HG02884 (cell line): ENCODE measurements around the gene SYNGR3.

Experiments
- ATAC-seq: cut with Tn5 transposase; IDR thresholded peaks from one replicate; pipeline ENCODE4 v1.9.1; 2021; ENCODE audit warnings: mild to moderate bottlenecking, moderate library complexity; ENCODE audit not compliant: unreplicated experiment

Gene SYNGR3

DNA sequence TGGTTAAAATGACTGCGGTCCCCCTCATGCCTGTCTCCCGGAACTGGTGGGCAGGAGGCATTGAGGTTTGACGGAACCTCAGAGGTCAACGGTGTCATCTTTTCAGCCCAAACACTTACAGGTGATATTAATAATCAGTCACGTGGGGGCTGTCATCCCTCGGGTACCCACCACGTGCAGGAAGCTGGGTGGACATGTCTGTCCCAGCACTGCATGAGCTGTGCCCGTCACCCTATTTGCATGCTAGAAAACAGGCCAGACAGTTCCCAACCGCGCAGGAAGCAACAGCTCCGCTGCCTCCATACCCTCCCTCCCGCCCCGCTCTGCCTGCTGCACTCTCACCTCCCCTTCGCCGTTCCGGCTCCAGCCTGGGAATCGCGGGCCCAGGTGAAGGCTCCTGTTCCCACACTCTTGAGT is 1.4 kb downstream of the SYNGR3 start:
- ATAC-seq = no peak

DNA sequence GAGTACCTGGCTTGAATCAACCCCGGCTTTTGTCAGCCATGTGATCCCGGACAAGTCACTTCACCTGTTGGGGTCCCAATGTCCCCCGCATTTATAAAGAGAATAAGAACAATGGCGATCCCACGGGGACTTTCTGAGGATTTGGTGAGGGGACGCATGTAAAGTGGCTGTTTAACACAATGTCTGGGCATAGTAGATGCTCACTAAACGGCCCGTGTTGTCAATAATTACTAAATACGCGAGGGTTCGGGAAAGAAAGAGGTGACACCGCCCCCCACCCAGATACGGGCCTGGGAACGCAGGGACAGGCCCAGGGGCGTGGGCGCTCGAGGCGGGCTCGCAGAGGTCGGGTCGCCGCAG is 1.8 kb downstream of the SYNGR3 start:
- peak; percentile 11 for ATAC-seq

DNA sequence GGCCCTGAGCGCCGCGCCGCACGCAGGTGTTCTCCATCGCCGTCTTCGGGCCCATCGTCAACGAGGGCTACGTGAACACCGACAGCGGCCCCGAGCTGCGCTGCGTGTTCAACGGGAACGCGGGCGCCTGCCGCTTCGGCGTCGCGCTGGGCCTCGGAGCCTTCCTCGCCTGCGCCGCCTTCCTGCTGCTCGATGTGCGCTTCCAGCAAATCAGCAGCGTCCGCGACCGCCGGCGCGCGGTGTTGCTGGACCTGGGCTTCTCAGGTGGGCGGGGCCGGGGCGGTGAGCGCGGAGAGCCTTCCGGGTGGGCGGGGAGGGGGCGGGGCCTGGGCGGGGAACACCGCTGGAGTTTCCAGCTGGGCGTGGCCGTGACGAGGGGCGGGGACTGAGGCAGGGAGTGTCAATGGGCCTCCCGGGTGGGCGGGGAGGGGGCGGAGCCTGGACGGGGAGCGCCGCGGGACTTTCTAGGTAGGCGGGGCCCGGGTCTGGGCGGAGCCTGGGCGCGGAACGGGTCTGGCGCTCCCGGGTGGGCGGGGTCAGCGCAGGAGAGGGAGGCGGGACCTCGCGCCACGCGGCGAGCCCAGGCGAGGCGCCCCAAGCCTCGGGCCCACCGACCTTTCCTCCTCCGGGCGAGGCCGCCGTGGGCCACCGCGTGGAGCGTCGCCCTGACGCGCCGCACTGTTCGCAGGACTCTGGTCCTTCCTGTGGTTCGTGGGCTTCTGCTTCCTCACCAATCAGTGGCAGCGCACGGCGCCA is 2.4 kb downstream of the SYNGR3 start:
- ATAC-seq = peak; percentile 41

DNA sequence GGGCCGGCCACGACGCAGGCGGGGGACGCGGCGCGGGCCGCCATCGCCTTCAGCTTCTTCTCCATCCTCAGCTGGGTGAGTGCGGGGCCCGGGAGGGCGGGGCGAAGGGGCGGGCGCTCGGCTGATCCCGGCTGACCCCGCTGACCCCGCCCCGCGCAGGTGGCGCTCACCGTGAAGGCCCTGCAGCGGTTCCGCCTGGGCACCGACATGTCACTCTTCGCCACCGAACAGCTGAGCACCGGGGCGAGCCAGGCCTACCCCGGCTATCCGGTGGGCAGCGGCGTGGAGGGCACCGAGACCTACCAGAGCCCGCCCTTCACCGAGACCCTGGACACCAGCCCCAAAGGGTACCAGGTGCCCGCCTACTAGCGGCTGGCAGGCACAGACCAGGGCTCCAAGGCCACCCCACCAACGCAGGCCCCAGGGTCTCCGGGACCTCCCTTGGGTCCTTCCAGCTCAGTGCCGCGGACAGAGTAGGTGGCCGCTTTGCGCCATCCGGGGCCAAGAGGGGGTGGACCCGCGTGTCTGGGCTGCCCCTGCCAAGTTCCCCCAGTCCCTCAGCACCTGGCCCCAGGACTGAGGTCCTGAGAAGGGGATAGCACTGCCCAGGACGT is 3.0 kb downstream of the SYNGR3 start:
- no peak for ATAC-seq

DNA sequence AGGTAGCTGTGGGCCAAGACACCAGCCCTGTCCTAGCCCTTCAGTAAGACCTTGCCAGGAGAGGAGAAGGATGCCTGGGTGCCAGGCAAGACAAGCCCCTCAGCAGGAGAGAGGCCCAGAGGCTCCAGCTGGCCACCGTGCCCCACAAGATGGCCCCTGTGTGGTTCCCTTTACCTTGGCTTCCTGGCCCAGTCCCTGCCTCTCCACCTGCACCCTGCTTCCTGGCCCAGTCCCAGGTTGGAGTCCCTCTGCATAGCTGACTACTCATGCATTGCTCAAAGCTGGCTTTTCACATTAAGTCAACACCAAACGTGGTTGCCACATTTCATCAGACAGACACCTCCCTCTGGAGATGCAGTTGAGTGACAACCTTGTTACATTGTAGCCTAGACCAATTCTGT is 4.0 kb downstream of the SYNGR3 start:
- no peak for ATAC-seq

DNA sequence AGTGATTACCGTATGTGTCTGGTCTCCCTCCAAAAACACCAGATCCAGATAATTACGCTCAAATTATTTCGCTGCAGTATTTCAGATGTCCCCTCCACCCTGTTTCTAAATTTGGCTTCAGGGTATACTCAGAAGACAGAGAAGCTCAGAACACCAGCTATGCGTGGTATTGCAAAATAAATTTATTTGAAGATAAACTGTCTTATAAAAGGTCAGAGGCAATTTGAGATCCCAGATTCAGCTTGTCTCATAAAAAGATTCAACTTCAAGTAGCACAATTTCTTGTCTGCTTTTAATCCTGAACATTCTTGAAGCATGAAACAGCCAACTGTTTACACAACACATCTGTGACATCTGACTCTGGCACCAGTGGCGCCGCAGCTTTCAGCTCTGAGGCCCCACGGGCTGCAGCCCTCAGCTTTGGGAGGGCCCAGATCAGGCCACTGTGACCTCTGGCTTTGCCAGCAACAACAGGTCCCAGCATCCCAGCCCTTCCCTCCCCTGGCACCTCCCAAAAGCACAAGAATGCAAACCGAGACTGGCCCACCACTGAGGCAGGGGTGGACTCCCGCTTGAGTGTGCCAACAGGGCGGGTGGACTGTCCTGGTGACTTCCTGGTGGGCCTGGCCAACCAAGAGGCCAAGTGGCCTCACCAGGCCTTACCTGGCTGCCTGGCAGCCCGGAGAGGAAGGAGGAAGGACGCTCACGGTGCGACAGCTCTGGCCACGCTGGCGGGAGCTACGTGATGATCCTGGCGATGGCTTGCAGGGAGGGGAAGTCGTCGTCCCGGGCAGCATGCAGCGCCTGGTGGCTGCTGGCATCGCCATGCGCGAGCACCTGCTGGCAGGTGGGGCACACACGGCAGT is 8.0 kb downstream of the SYNGR3 start:
- ATAC-seq = no peak

DNA sequence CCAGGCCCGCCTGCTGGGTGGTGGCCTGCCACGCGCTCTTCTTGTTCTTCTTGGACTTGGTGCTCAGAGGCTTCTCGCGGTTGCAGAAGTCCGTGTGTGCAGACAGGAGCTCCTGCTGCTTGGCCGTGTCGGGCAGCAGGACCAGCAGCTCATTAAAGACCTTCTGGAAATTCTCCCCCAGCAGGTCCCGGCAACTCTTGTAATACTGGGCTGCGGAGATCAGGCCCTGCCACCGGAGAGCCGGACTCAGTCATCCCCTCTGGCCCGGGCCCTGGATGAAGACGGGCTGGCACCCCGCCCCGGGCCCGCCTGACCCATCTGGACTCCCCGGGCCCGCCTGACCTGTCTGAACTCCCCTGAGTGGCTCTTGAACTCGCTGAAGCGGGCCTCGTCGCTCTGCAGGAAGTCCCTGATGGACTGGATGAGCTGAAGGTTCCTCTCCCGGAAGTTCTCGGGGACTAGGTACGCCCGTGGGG is 8.6 kb downstream of the SYNGR3 start:
- no peak for ATAC-seq

DNA sequence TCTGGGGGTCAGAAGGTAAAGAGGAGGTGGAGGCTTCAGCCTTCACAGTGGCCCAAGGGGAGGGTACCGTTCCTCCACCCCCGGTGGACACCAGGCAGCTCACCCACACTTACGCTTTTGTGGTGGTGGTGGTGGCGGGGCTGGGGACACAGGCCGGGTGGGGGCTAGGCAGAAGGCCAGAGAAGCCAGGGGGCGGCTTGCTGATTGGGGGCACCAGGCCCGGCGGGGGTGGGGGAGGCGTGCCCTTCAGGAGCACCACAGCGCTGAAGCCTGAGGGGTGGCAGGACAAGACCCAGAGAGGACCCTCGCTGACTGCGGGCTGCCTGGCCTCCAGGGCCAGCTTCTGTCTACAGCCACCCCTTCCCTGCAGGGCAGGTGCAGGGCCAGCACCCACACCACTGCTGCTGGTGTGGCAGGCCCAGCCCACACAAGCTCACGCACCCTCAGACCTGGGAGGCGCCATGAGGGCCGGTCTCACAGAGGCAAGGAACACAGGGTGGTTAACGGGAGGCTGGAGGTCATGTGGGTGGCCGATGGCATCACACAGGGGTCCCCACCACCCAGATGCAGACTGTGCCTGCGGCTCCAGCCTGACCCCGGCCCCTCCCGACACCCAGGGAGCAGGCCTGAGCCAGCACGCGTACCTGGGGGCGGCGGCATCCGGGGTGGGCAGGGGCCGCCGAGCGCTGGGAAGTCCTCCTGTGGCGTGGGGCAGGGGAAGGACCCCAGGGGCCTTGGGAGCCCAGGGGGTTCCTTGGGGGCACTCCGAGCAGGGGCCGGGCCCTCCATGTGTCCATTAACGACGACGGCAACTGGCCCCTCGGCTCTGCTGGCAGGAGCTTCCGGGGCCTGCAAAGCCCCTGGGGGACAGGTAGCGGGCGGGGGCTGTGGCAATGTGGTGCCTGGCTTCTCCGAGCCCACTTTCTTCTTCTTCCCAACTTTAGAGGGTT is 9.4 kb downstream of the SYNGR3 start:
- ATAC-seq = no peak

DNA sequence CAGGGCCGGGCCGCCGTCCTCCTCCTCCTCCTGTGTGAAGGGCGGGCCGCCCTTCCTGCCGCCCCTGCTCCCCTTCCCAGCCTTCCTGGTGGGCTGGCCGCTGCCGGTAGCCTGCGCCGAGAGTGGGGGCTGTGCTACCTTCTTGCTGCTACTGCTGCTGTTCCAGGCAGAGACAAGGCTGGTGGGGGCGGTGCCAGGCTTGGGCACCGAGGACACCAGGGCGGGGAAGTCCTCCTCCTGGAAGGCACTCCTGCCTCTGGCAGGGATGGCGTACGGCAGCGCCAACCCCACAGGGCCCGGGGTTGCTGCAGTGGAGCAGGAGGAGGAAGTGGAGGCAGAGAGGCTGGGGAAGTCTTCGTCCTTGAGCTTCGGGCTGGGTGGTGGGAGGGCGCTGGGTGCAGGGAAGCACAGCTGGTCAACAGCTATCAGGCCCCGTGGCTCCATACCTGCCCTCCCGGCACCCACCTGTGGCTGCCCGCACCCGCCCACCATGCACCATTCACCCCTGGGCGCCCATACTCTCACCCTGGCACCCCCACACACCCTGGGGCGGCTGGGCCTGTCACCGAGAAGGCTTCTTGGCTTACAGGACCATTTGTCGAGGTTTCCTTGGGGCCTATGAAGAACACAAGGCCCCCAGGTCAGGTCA is 10.2 kb downstream of the SYNGR3 start:
- no peak for ATAC-seq

DNA sequence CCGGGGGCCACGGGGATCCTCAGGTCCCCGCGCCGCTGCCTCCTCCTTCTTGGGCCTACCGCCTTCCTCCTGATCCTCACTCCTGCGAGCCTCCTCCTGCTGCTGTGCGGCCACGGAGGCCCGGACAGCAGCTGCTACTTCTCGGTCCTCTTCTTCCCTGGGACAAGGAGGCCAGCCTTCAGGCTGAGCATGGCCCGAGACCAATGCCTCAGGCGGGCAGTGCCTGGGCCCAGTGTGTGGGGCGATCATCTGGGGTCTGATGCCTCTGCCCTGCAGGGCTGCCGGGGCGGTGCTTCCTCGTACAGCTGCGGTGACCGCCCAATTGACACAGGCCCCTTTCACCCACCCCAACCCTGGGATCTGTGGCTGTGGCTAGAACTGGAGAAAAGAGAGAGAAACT is 11.3 kb downstream of the SYNGR3 start:
- no peak for ATAC-seq

DNA sequence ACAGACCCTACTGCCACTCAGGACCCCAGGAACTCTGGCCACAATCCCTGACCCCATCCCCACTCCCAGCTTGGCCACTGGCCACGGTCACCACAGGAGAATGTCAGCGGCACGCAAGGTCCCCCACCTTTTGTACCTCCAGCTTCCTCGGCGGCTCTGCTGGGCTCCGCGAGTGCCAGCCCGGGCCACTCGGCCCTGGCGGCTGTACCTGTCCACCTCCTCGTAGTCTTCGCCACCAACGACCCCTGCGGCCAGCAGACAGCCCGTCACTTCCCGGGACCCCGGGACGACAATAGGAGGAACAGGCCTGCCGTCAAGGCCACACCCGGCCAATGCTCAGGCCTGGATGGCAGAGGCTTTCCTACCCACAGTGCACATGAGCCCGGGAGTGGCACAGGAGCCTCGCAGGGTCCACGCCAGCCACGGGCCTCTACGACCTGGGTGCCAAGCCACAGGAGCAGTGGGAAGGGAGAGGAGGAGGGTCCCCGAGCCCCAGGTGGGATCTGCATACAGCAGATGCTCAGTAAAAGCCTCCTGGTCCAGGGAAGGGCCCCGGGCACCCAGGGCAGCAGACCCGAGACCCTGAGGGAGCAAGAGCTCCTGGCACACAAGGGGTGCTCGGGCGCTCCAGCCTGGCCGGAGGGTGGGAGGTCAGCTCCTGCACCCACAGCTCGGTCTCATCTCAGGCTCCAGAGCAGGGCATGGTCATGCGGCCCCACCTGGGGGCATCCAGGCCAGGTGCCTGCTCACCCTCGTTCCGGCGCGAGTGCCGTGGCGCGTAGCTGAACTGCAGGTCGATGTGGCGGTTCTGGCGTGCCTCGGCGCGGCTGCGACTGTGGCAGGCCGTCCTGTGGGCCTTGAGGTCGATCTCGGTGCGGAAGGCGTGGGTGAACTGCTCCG is 11.9 kb downstream of the SYNGR3 start:
- no peak for ATAC-seq

DNA sequence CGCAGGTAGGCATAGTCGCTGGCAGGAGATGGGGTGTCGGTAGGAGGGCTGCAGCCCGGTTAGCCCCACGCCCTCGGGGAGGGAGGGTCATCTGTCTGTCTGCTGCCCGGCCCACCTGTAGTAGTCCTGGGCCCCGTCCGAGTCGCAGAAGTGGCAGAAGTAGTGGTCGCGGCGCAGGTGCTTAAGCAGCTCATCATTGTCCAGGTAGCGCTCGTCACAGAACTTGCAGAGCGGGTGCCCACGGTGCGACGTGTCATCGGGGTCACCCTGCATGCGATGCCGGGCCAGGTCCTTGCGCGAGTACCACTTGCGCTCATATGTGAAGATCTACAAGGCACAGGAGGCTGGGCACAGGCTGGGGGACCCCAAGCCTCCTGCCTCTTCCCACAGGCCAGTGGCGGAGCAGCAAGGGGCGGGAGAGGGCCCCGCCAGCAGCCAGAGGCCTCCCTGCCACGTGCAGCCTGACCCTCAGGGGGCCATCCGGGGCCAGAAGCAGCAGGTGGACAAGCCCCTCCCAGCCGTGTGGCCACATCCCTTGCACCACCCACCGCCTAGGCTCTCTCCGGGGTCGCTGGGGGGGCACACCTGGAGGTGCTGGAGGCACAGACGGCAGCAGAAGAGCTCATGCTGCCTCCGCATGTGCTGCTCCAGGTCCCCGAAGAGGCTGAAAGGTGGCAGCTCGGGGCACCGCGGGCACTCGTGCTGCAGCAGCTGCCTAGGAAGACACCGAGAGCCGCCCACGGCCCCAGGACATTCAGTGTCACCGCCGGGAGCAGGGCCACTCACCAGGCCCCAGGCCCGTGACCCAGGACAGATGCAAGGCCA is 12.8 kb downstream of the SYNGR3 start:
- no peak for ATAC-seq

DNA sequence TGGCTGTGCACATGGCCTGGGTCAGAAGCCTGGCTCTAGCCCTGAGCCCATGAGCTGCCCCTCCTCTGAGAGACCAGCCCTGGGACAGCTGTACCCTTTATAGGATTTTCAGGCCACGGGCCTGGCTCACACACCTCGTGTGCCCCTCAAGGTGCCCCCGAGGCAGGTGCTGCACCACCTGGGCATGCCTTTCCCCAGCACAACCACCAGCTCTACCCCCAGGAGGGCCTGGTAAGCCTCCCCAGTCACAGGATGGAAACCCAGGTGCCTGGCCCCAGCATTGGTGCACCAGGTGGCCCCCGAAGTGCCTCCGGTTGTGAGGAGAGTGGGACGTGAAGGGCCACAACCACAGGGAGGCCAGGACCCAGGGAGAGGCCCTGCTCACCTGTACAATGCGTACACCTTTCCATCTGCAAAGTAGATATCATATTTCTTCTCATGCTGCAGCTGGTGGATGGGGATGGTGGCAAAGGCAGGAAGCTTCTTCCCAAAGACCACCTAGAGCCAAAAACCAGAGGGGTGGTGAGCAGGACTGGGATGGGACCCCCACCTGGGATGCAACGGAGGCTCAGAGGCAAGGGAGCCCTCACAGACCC is 13.6 kb downstream of the SYNGR3 start:
- no peak for ATAC-seq

DNA sequence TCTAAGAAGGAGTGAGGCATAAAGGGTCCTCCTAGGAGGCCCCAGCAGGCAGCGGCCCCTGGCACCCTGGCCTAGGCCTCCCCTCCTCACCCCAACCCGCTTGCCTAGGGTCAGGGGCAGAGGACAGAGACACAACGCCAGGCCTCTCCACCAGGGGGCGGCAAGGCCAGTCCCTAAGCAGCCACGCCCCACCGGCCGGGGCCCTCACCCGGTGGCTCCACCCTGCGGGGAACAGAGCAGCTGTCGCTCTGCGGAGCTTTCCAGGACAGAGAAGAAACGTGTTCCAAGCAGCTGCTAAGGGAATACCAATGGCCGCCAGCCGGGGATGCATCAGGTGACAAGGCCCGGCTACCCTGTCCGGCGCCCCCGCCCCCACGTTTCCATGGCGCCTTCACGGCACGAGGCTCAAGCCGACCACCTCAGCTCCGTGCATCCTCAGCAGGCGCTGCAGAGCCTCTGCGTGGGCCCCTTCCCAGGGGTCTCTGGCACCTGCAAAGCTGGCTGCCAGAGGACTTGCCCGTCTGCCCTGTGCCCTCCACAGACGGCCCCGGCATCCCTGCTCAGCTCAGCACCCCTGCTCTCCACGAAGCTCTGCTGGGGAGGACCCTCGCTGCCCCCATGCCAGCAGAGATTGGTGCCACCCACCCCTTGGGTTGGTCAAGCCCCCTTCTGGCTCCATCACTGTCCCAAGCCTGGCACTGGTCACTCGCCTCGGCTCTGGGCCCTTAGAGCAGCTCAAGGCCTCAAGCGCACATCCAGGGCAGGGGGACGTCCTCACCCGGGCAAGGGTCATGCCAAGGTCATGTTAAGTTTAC is 14.3 kb downstream of the SYNGR3 start:
- ATAC-seq = peak; percentile 66

DNA sequence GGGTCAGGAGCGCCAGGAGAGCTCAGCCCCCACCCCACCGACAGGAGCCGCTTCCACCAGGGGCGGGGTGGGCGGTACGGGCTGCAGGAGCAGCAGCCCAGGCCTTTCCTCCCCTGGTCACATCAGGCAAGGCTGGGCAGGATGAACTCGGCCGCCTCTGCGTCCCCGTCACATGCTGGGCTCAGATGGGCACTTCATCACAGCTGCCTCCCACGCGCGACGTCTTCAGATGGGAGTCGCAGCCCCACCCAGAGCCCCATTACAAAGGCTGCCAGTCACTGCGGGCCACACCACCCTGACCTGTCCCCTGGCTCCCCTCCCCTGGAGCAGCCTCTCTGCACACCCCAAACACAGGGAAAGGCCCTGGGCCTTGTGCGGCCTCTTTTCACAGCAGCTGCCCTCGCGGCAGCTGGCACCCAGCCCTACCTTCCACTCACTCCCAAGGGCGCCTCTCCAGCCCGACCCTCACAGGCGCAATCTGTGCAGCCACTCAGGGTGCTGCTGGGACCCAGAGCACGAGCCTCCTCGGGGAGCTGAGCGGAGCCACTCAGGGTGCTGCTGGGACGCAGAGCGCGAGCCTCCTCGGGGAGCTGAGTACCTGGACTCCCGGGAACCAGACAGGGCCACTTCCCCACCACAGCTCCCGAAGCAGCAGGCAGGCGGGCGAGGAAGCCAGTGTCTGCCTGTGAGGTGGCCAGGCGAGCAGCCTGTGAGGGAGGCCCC is 15.2 kb downstream of the SYNGR3 start:
- ATAC-seq = no peak

DNA sequence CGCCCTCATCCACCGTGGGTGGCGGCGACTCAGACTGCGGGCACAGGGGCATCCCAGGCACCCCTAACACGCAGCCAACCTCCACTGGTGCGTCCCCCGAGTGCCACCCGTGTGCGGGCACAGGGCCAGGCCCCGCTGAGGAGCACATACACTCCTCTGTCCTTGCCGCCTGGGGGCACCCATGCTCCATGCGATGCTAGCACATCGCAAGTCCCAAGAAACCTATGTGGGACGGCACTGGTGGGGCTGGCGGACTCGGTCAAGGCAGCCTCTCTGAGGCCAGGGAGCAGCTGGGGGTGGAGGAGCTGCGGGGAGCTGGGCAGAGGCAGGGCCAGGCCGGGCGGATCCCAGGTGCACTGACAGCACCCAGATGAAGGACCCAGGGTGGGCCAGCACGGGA is 15.9 kb downstream of the SYNGR3 start:
- ATAC-seq = no peak
